HL-60 (cell line): ENCODE measurements around the gene ENTR1.

Source experiments
- TF ChIP-seq, protein P1 (sequence below): IDR thresholded peaks from one replicate; pipeline ENCODE4 v1.5.1; 2011; ENCODE audit warnings: low read length, control low read depth, inconsistent platforms; ENCODE audit not compliant: insufficient read depth
- TF ChIP-seq, protein P2 (sequence below): IDR thresholded peaks from 2 replicates; pipeline ENCODE4 v1.6.1; 2012; ENCODE audit warnings: low read depth; ENCODE audit not compliant: insufficient replicate concordance

- TF ChIP-seq, protein P1, sequence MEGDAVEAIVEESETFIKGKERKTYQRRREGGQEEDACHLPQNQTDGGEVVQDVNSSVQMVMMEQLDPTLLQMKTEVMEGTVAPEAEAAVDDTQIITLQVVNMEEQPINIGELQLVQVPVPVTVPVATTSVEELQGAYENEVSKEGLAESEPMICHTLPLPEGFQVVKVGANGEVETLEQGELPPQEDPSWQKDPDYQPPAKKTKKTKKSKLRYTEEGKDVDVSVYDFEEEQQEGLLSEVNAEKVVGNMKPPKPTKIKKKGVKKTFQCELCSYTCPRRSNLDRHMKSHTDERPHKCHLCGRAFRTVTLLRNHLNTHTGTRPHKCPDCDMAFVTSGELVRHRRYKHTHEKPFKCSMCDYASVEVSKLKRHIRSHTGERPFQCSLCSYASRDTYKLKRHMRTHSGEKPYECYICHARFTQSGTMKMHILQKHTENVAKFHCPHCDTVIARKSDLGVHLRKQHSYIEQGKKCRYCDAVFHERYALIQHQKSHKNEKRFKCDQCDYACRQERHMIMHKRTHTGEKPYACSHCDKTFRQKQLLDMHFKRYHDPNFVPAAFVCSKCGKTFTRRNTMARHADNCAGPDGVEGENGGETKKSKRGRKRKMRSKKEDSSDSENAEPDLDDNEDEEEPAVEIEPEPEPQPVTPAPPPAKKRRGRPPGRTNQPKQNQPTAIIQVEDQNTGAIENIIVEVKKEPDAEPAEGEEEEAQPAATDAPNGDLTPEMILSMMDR, result no peak
- TF ChIP-seq, protein P2, sequence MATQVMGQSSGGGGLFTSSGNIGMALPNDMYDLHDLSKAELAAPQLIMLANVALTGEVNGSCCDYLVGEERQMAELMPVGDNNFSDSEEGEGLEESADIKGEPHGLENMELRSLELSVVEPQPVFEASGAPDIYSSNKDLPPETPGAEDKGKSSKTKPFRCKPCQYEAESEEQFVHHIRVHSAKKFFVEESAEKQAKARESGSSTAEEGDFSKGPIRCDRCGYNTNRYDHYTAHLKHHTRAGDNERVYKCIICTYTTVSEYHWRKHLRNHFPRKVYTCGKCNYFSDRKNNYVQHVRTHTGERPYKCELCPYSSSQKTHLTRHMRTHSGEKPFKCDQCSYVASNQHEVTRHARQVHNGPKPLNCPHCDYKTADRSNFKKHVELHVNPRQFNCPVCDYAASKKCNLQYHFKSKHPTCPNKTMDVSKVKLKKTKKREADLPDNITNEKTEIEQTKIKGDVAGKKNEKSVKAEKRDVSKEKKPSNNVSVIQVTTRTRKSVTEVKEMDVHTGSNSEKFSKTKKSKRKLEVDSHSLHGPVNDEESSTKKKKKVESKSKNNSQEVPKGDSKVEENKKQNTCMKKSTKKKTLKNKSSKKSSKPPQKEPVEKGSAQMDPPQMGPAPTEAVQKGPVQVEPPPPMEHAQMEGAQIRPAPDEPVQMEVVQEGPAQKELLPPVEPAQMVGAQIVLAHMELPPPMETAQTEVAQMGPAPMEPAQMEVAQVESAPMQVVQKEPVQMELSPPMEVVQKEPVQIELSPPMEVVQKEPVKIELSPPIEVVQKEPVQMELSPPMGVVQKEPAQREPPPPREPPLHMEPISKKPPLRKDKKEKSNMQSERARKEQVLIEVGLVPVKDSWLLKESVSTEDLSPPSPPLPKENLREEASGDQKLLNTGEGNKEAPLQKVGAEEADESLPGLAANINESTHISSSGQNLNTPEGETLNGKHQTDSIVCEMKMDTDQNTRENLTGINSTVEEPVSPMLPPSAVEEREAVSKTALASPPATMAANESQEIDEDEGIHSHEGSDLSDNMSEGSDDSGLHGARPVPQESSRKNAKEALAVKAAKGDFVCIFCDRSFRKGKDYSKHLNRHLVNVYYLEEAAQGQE, result no peak
These were observed 2.5 kb upstream of the ENTR1 start for GRCh38 chr9:136412962-136413361.
